ENCODE data around the gene HDGFL2.
"Not testable (repeated sequence)": the region's sequence is repeated elsewhere in the genome, so short reads cannot be mapped to it uniquely, and the experiment has no call there.

Gene HDGFL2

DNA sequence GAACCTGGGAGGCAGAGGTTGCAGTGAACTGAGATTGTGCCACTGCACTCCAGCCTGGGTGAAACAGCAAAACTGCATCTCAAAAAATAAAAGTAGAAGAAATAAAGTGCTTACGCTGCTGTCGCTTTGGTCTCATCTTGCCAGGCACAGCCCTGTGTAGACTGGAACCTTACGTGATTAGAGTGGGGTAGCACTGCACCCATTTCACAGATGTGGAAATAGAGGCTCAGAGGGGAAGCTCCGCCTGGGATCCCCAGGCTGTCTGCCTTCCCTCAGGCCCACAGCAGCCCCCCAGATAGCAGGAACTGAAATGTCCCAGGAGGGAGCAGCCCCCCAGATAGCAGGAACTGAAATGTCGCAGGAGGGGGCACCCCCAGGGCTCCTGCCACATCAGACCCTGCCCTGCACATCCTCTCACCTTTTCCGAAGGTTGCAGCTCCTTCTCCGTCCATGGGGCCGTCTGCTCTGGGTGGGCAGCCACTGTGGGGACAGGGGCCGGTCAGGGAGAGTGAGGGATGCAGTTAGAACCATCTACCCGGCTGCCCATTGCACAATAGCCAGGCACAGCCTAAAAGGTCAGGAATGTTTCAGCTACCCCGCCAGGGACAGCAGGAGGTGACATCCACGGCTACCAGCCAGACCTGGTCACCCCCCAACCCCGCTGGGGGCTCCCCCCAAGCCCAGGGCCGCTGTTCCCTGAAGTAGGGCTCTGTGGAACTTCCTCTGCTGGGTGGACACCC is 44.3 kb downstream of the HDGFL2 start:
- no peak for DNase-seq (ENCODE audit: low spot score)

DNA sequence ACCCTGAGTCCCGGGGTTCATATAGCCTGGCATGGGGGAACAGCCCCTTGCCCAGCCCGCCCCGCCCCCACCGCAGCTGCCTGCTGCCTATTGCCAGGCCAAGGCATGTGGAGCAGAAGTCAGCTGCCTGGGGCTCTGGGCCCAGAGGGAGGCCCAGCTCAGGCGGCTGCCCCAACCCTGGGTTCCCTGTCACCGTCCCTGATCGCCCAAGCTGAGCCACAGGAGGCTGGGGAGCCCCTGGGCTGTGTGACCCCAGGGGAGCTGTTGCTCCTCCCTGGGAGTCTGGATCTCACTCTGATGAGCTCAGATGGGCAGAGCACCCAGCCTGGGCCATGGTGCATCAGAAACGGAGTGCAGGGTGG is 44.8 kb downstream of the HDGFL2 start:
- DNase-seq (ENCODE audit: low spot score) = no peak

DNA sequence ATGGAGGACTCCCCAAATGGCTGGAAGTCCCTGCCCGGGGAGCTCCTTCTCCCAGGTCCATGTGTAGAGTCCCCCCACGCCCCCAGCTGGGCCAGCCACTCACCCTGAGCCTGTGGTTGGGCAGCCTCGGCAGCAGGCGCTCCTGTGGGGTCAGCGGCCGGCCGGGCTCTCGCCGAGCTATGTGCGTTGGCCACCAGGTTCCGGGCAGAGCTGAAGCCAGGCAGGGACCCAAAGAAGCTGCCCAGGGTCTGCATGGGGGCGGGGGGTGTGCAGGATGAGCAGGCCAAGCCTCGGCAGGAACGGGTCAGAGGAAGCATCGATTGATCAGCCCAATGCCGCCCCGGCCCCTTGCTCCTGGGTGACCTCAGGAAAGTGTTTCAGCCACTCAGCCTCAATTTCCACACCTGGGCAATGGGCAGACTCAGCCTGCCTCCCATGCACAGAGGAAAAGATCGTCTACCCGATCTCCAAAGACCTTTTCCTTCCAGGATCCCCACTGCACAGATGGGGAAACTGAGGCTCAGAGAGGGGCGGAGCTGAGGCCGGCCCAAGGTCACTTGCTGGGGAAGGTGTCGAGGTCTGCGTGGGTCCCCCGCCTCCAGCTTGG is 45.5 kb downstream of the HDGFL2 start:
- no peak for DNase-seq (ENCODE audit: low spot score)

DNA sequence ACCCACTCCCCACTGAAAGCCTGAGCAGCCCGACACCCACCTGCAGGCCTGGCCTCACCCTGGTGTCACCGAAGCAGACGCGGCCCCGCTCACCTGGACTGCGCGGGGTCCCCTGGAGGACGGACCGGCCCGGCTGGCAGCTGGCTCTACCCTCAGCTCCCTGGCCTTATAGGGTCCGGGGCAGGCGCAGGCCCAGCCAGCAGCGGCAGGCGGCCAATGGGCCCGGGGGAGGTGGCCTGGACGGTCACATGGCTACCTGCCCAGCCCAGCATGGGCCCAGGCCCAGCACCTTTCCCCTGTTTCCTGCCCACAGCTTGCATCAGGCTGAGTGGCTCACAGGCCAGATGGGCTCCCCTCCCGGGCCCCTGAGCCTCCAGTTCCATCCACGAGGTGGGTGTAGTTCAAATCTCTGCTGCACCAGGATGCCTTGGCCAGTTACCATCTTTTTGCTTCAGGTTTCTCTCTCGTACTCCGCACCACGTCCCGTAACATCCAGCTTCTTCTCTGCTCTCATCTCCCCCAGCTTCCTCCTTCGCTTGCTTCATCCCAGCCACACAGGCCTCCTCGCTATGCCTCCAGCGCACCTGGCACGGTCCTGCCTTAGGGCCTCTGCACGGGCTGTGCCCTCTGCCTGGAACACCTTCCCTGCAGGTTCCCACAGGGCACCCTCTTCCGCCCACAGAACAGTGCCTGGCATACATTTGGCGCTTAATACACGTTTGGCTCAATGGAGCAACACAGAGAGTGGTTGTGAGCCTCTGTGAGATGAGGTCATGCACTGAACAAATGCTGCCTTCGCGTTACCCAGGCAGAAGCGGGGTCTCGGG is 46.5 kb downstream of the HDGFL2 start, which contains the start of gene PLIN4:
Gene PLIN4 (minus strand): TSS at position 142 of the 827 bp plus-strand sequence. CDS start 214 bp downstream, outside the sequence.
- DNase-seq (ENCODE audit: low spot score) = no peak

DNA sequence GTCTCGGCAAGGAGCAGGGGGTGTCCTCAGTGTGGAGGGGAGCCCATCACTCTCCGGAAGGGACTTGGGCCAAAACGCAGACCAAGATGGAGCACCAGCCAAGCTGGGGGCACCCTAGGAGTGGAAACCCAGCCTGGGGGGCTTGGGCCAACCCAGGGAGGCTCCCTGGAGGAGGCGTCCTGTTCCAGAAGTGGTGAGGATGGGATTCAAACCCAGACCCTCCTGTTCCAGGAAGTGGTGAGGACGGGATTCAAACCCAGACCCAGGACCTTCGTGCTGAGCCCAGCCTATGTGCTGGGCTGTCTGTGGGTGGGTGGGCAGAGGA is 47.0 kb downstream of the HDGFL2 start:
- no peak for DNase-seq (ENCODE audit: low spot score)

DNA sequence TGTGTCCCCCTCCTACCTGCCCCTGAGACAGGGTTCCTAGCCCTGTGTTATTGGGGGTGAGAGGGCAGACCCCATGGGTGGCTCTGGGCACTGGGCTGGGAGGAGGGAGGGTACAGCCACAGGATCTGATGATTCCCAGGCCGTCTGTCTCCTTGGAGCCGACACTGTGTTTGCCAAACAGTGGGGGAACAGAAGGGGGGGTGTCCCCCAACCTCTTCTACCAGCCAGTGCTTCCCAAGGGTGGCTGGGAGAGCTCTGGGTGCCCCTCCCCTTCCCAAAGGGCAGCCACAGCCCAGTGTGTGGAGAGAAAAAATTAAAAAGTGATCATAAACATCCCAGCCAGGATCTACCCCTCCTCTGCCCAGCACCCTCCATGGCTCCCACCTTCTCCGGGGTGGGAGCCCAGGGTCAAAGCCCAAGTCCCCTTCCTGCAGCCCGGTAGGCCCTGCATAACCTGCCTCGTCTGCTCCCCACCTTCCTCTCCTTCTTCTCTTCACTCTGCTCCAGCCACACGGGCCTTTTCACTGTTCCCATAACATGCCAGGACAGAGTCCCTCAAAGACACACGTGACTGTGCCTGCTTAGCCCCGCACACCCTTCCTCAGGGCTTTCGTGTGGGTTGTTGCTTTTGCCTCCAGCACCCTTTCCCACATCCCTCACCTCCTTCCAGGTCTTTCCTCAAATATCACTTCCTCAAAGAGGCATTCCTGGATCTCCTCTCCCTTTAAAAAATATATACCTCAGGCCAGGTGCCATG is 47.6 kb downstream of the HDGFL2 start:
- DNase-seq (ENCODE audit: low spot score) = no peak

DNA sequence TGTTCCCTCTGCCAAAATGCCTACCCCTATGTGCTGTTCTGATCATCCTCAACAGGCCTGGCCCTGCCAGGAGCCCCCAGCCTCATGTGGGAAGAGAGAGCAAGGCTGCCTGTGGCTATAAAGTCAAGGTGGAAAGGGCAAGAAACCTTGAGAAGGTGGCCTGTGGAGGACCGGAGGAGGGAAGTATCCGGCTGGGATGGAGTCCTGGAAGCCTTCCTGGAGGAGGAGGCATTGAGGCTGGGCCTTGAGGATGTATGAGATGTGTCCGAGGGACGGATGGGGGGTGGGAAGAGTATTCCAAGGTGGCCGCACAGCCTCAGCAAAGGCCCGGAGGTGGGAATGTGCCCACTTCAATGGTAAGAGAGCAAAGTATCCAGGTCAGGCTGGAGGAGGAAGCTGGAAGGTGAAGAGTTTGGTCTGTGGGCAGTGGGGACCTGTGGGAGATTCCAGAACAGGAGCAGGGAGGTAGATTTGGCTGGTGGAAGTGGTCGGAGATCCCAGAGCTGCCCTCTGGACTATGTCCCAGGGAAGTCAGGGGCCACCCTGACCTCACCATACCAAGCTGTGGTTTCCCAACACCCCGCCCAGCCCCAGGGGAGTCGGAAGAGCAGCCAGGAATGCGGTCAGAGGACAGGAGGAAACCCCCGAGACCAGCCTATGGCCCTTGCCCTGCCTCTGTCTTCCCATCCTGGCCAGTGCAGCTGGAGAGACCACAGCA is 49.2 kb downstream of the HDGFL2 start:
- DNase-seq (ENCODE audit: low spot score) = no peak

DNA sequence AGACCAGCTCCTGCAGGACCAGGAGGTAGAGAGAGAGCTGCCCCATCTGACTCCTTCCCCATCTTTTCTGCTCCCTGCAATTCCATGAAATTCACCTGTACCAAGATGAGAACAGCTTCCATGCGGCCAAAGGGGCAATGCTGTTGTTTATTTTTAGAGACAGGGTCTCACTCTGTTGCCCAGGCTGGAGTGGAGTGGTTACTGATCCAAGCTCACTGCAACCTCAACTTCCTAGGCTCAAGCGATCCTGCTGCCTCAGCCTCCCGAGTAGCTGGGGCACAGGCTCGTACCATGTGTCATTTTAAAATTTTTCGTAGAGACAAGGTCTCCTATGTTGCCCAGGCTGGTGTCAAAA is 49.8 kb downstream of the HDGFL2 start:
- no peak for DNase-seq (ENCODE audit: low spot score)

DNA sequence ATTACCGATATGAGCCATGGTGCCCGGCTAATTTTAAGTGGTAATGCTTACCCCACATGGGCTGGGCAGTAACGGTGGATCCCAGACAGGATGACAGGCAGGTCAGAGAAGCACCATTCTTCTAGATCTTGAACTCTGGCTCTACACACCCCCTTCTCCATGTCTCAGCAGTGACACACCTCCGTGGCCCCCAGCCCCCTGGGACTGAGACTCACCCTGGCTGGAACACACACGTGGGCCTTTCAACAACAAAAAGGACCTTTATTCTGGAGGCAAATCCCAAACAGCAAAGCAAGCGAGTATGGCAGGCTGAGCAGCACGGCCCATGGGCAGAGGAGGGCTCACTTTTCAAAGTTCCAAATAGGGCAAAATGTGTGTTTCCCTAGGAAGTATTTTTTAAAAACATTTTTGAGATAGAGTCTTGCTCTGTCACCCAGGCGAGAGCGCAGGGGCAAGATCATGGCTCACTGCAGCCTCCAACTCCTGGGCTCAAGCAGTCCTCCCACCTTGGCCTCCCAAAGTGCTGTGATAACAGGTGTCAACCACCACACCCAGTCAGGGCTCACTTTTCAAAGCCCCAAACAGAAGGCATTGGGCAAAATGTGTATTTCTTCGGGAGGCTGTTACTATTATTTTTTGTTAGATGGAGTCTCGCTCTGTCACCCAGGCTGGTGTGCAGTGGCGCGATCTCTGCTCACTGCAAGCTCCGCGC is 50.4 kb downstream of the HDGFL2 start:
- DNase-seq (ENCODE audit: low spot score) = no peak

DNA sequence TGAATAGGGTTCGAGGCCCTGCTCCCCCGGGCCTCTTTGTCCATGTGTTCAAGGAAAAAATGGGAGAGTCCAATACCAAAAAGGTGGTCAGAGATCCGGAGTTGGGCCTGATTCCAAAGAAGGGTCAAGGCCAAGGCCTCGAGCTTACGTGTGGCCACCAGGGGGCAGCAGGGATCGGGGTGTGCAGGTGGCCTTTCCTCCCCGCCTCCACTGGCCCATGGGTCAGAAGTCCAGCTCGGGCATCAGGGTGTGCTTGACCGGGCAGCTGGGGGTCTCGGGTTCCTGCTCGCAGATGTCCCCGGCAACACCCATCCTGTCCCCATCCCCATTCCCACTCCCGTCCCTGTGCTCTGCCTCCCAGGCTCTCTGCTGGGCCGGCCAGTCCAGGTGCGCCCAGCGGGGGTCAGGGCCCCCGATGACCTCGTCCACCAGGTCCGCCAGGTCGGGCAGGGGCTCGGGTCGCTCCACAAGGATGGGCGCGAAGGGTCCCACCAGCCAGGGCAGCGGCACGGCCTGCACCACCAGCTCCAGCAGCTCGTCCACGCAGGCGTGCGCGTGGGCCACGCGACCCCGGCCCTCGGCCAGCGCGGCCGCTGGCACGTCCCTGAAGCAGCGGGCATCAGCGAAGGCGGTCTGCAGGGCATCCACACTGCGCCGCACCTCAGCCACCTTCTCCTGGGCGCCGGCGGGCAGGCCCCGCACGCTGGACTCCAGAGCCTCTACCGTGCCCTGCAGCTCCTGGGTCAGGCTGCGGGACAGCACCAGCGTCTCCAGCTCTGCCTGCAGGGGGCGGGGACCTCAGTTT is 51.4 kb downstream of the HDGFL2 start:
- DNase-seq (ENCODE audit: low spot score) = peak; percentile 58

DNA sequence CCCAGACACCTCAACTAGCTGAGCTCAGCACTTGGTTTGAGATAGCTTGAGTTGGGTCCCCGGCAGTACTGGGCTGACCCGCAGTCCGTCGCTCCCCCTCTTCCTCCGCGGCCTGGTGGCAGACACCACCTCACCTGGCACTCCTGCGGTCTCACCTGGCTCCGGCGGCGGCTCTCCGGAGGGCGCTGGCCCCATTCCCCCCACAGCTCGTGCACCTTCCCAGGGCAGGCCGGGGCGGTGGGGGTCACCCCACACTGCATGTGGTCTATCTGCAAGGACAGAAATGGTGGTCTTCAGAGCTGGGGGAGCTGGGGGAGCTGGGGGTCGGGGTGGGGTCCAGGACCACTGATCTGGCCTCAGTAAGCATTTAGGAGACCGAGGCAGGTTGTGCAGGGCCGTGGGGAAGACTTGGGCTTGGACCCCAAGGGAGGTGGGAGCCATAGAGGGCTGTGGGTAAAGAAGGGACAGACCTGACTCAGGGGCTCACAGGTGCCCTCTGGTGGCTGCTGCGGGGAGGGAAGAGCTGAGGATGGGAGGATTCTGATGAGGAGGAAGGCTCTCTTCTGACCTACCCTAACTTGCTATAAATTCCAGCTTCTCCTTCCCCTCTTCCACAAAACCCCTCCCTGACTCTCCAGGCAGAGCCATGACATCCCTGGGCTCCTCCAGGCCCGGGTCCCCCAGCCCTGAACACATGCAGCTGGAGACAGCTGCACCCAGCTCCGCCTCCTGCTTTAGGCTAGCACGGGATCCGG is 52.9 kb downstream of the HDGFL2 start:
- DNase-seq (ENCODE audit: low spot score) = peak; percentile 70

DNA sequence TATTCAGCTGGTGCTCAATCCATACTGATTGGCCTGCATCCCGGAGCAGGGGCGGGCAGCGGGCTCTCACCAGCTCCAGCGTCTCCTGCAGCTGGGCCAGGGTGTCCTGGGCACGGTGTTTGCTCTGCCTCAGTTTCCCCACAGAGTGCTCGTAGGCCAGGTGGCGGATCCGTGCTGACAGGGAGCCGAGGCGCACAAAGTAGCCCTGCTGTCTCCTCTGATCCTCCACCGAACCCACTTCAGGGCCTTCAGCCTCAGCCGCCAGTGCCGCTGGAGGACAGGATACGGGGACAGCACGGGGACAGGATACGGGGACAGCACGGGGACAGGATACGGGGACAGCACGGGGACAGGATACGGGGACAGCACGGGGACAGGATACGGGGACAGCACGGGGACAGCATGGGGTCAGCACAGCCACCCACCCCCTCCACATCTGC is 53.5 kb downstream of the HDGFL2 start:
- no peak for DNase-seq (ENCODE audit: low spot score)

DNA sequence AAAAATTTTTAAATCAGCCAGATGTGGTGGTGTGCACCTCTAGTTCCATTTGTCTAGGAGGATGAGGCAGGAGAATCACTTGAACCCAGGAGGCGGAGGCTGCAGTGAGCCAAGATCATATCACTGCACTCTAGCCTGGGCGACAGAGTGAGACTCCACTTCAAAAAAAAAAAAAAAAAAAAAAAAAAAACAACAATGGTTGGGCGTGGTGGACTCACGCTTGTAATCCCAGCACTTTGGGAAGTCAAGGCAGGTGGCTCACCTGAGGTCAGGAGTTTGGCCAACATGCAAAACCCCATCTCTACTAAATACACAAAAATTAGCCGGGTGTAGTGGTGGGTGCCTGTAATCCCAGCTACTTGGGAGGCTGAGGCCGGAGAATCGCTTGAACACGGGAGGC is 55.3 kb downstream of the HDGFL2 start:
- not testable (repeated sequence) for DNase-seq (ENCODE audit: low spot score)

DNA sequence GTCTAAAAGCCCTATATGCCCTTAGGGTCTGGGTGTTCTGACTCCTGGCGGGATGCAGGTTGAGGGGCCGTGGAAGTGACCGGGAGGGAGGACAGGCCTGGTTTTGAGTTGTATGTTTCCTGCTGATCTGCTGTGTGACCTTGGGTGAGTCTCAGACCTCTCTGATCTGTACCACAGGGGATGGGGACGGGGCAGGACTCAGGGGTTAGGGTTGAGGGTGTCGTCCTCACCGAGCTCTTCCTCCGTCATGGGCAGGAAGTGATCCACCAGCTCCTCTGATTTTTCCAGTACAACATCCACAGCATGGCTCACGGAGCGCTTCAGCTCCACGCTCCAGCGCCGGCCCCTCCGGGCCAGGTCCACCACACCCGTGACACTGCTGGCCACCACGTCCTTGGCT is 56.7 kb downstream of the HDGFL2 start:
- no peak for DNase-seq (ENCODE audit: low spot score)

DNA sequence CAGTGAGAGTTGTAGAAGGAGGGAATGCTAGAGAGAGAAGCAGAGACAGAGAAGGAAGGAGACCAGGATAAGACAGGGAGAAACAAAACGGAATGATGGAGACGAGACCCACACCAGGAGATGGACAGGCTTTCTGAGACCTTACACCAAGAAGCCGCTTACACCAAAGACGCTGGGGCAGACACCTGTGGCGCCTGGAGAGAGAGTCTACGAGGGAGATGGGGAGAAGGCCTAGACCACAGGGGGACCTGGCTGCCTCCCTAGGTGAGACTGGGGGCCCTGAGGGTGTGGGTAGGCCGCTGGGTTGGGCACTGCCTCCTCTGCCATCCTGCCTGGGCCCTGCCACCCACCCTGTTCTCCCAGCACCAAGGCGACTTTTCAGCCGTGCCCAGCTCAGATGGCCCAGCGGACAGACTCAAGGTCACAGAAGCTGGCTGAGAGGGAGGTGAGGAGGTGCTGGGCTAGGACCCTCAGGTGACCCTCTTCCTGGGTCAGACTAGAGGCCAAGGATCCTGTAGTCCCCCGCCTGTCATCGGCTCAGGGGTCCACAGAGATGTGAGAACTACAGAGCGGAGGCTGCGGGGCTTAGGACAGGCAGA is 57.9 kb downstream of the HDGFL2 start:
- DNase-seq (ENCODE audit: low spot score) = no peak

DNA sequence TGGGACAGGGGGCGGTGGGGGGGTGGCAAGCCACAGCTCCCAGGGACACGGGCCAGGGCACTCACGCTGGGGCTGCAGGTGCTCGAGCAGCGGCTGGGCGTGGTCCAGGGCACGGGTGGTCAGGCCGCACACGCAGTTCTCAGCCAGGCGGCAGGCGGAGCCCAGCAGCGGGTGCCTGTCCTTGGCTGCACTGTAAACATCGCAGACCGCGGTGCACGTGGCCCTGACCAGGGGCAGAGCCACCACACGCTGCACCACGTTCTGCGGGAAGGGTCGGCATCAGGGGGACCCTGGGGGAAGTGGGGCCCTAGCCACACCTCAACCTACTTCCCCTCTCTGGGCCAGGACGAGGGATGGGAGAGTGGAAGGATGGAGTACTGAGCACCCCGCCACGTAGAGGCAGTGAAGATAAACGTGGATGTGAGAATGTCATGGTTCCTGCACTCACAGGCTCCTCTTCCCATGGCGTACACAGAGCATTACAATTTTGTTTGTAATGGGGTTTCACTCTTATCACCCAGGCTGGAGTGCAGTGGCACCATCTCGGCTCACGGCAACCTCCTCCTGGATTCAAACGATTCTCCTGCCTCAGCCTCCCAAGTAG is 59.6 kb downstream of the HDGFL2 start:
- no peak for DNase-seq (ENCODE audit: low spot score)

DNA sequence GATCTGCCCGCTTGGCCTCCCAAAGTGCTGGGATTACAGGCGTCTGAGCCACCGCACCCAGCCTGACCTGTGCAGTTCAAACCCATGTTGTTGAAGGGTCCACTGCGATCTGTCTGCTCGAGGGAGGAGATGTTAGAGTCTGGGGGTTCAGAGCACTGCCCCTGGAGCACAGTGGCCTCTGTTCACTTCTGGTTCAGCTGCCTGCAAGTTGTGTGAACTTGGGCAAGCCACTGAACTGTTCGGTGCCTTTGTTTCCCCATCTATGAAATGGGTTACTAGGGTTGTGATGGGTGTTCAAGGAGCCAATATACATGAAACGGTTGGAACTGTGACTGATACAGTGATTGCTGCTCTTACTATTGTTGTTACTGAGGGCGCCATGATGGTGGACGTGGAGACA is 61.2 kb downstream of the HDGFL2 start:
- no peak for DNase-seq (ENCODE audit: low spot score)

DNA sequence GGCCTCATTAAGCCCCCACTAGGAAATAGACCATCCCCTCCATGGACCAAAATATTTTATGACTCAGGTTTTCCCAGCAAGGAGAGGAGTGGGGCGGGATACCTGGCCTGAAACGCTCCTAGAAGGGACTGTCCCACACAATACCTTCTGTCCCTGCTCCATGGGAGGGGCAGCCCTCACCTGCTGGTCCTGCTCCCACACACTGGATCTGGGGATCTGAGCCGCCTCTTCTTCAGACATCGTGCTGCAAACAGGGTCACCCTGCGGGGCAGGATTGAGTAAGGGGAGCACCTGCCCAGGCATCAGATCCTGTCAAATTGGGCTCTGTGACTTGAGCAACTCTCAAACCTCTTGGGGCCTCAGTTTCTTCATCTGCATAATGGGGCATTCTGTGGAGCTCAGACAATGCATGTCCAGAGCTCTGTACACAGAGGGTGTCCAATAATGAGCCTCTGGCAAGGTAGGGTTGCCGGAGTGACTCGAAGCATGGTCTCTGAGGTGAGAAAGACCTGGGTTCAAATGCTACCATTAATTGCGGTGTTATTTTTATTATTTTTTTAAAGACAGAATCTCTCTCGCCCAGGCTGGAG is 61.8 kb downstream of the HDGFL2 start:
- DNase-seq (ENCODE audit: low spot score) = no peak

All from hematopoietic multipotent progenitor cell treated with erythropoietin and hydrocortisone succinate and interleukin-3 and kit ligand, for 17 days (in vitro differentiated cells).